Body of pancreas (tissue), 4 donors: ENCODE results near the gene KLLN.

ENCODE experiments used
- POLR2A ChIP-seq, 3 donors: fragments of 450-650 bp; IDR thresholded peaks; one replicate each; pipeline ENCODE4 v1.6.1; 2016; ENCODE audit warnings: antibody characterized with exemption in 3 of 3, mild to moderate bottlenecking in 2 of 3
- TF ChIP-seq, protein P1 (sequence below), 7 experiments: fragments of 450-650 bp in 4 of 7; fragments of 200-600 bp in 3 of 7; sonication (generic) in 3 of 7; IDR thresholded peaks; one replicate each; pipeline ENCODE4 v1.5.1; 2016 to 2019; ENCODE audit warnings: antibody characterized with exemption in 7 of 7

DNA sequence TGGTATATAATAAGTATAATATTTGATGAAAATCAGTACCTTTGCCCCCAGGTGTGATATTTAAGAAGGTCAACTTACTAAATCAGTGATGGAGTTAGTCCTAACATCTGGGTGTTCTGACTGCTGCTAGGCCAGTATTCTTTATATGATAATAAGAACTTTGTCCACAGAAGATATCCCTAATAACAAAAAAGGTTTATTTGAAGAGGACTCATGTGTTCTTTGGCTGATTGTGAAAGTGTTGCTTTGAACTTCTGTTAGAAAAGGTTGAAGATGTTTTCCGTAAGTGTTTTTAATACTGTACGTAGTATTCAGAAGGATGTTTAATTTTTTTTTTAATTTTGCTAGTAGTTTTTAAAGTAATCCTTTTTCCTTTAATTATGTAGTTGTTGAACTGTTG, 10.3 kb upstream of the KLLN start:
- TF ChIP-seq, protein P1, sequence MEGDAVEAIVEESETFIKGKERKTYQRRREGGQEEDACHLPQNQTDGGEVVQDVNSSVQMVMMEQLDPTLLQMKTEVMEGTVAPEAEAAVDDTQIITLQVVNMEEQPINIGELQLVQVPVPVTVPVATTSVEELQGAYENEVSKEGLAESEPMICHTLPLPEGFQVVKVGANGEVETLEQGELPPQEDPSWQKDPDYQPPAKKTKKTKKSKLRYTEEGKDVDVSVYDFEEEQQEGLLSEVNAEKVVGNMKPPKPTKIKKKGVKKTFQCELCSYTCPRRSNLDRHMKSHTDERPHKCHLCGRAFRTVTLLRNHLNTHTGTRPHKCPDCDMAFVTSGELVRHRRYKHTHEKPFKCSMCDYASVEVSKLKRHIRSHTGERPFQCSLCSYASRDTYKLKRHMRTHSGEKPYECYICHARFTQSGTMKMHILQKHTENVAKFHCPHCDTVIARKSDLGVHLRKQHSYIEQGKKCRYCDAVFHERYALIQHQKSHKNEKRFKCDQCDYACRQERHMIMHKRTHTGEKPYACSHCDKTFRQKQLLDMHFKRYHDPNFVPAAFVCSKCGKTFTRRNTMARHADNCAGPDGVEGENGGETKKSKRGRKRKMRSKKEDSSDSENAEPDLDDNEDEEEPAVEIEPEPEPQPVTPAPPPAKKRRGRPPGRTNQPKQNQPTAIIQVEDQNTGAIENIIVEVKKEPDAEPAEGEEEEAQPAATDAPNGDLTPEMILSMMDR (IDR thresholded peaks at IDR 0.05) = no peak
- no peak for TF ChIP-seq POLR2A (IDR thresholded peaks at IDR 0.05)
